ENCODE results near the gene MIDN. TPM values are rescaled to one million over a fixed set of nuclear protein-coding genes. Genes with fewer than 3 reads are reported as not detected.

Gene MIDN
- total RNA-seq, 1 donor from 2014 or later: 117 TPM

GRCh38 chr19:1229924-1230782 is 18.2 kb upstream of the MIDN start:
- intact Hi-C loops (cut with DNase I): no loop called here
- DNase-seq (ENCODE audit: low spot score) (no peak), ATAC-seq (no peak)

GRCh38 chr19:1230783-1231489 is 17.4 kb upstream of the MIDN start:
- intact Hi-C loops (cut with DNase I): no loop called here
- DNase-seq (ENCODE audit: low spot score) (no peak), ATAC-seq (no peak)

GRCh38 chr19:1231729-1232637 is 16.4 kb upstream of the MIDN start:
- DNase-seq (ENCODE audit: low spot score) (no peak), ATAC-seq (peak; percentile 3)
- intact Hi-C loops (cut with DNase I): no loop called here

GRCh38 chr19:1232652-1233072 is 15.7 kb upstream of the MIDN start:
- intact Hi-C loops (cut with DNase I): no loop called here
- DNase-seq (ENCODE audit: low spot score) (no peak), ATAC-seq (peak; percentile 35)

- DNase-seq (ENCODE audit: low spot score) (no peak), ATAC-seq (peak; percentile 2)
- intact Hi-C loops (cut with DNase I): no loop called here
Measured at GRCh38 chr19:1233115-1233667, 15.2 kb upstream of the MIDN start.

- ATAC-seq (no peak), DNase-seq (ENCODE audit: low spot score) (no peak)
- intact Hi-C loops (cut with DNase I): no loop called here
Measured at GRCh38 chr19:1234051-1234954, 14.1 kb upstream of the MIDN start.

GRCh38 chr19:1234955-1235380 is 13.4 kb upstream of the MIDN start:
- DNase-seq (ENCODE audit: low spot score) (no peak), ATAC-seq (no peak)
- intact Hi-C loops (cut with DNase I): loop anchor here (5.0 kb wide), 1 partner anchor 298 kb away; no protein-coding TSS in a partner anchor

- no peak for ATAC-seq
Measured at GRCh38 chr19:1235625-1236538, 12.5 kb upstream of the MIDN start.

GRCh38 chr19:1236576-1236975 is 11.8 kb upstream of the MIDN start:
- DNase-seq (ENCODE audit: low spot score): no peak
- intact Hi-C loops (cut with DNase I): loop anchor here (5.0 kb wide), 1 partner anchor 299 kb away; no protein-coding TSS in a partner anchor
- no peak for ATAC-seq

More at GRCh38 chr19:1235625-1236538, 12.5 kb upstream of the MIDN start:
- DNase-seq (ENCODE audit: low spot score): no peak
- intact Hi-C loops (cut with DNase I): loop anchor here (5.0 kb wide), 1 partner anchor 299 kb away; no protein-coding TSS in a partner anchor

GRCh38 chr19:1237027-1237659 is 11.2 kb upstream of the MIDN start:
- intact Hi-C loops (cut with DNase I): loop anchor here (5.0 kb wide), 1 partner anchor 300 kb away; no protein-coding TSS in a partner anchor
- DNase-seq (ENCODE audit: low spot score) (peak; percentile 79), ATAC-seq (no peak)

- no peak for ATAC-seq
- DNase-seq (ENCODE audit: low spot score): peak; percentile 78
- intact Hi-C loops (cut with DNase I): loop anchor here (5.0 kb wide), 1 partner anchor 301 kb away; no protein-coding TSS in a partner anchor
Measured at GRCh38 chr19:1237754-1238368, 10.5 kb upstream of the MIDN start, which contains the start of gene CBARP. Gene CBARP, minus strand, starts transcription at chr19:1238005. Its CDS starts 1,905 bp downstream, at chr19:1236100.

- DNase-seq (ENCODE audit: low spot score): no peak
- intact Hi-C loops (cut with DNase I): loop anchor here (5.0 kb wide), 1 partner anchor 301 kb away; no protein-coding TSS in a partner anchor
- ATAC-seq: no peak
Measured at GRCh38 chr19:1238369-1239303, 9.7 kb upstream of the MIDN start.

- ATAC-seq (peak; percentile 0), DNase-seq (ENCODE audit: low spot score) (no peak)
- intact Hi-C loops (cut with DNase I): loop anchor here (5.0 kb wide), 1 partner anchor 302 kb away; no protein-coding TSS in a partner anchor
Measured at GRCh38 chr19:1239420-1239795, 9.0 kb upstream of the MIDN start.
